IPS DF 19.7 (cell line): Measurements from ENCODE around the gene ERBIN.
"Not testable (repeated sequence)": the region's sequence is repeated elsewhere in the genome, so short reads cannot be mapped to it uniquely, and the experiment has no call there.

Source experiments
- DNase-seq: peaks from one replicate; pipeline ENCODE4 v3.0.0-alpha.2; 2013; ENCODE audit warnings: low read depth, low spot score

The ERBIN gene

GRCh38 chr5:65915661-65916060 lies 10.7 kb upstream of the ERBIN start:
- DNase-seq, result not testable (repeated sequence)

- DNase-seq, result no peak
These were observed 10.3 kb upstream of the ERBIN start for GRCh38 chr5:65916066-65916465.

GRCh38 chr5:65916636-65917035 lies 9.7 kb upstream of the ERBIN start:
- no peak for DNase-seq

- no peak for DNase-seq
These were observed 6.6 kb upstream of the ERBIN start for GRCh38 chr5:65919773-65920172.

GRCh38 chr5:65923339-65923738 lies 3.0 kb upstream of the ERBIN start:
- DNase-seq, result no peak

GRCh38 chr5:65924366-65925043 lies 1.9 kb upstream of the ERBIN start:
- no peak for DNase-seq

GRCh38 chr5:65925044-65925600 lies 1.3 kb upstream of the ERBIN start:
- DNase-seq, result no peak

GRCh38 chr5:65925601-65926275 lies 637 bp upstream of the ERBIN start:
- no peak for DNase-seq

GRCh38 chr5:65926893-65927292 lies 518 bp downstream of the ERBIN start:
- DNase-seq, result no peak

GRCh38 chr5:65927503-65928321 lies 1.3 kb downstream of the ERBIN start:
- DNase-seq, result no peak

- no peak for DNase-seq
These were observed 2.0 kb downstream of the ERBIN start for GRCh38 chr5:65928322-65928752.

GRCh38 chr5:65928860-65929259 lies 2.5 kb downstream of the ERBIN start:
- no peak for DNase-seq

- DNase-seq, result no peak
These were observed 6.3 kb downstream of the ERBIN start for GRCh38 chr5:65932676-65933075.

- no peak for DNase-seq
These were observed 6.9 kb downstream of the ERBIN start for GRCh38 chr5:65933295-65933694.

GRCh38 chr5:65938256-65938655 lies 11.9 kb downstream of the ERBIN start:
- no peak for DNase-seq

GRCh38 chr5:65943771-65944170 lies 17.4 kb downstream of the ERBIN start:
- DNase-seq, result no peak

- no peak for DNase-seq
These were observed 19.9 kb downstream of the ERBIN start for GRCh38 chr5:65946198-65946745.

- no peak for DNase-seq
These were observed 21.9 kb downstream of the ERBIN start for GRCh38 chr5:65948115-65948747.

- DNase-seq, result no peak
These were observed 25.0 kb downstream of the ERBIN start for GRCh38 chr5:65951330-65951729.

- no peak for DNase-seq
These were observed 25.9 kb downstream of the ERBIN start for GRCh38 chr5:65952259-65952658.

- DNase-seq, result no peak
These were observed 27.8 kb downstream of the ERBIN start for GRCh38 chr5:65954200-65954599.
